Lung (tissue), 12 donors: Measurements from ENCODE around the gene CDH7. TPM values are rescaled to one million over a fixed set of nuclear protein-coding genes. Genes with fewer than 3 reads are reported as not detected.

Experiments used
- ATAC-seq: fragments of 200-7000 bp; cut with Tn5 transposase; one replicate; pipeline ENCODE4 v1.9.1; 2020; ENCODE audit warnings: moderate number of reproducible peaks; ENCODE audit not compliant: insufficient read depth, low FRiP score
- DNase-seq, 3 donors: peaks; one replicate each; pipeline ENCODE4 v3.0.0-alpha.2; 2013 to 2017
- H3K27ac ChIP-seq, 2 donors: one replicate each; pipeline ENCODE4 v1.5.1; 2013; ENCODE audit warnings: mild to moderate bottlenecking in 2 of 2, moderate library complexity in 2 of 2, control low read depth in 1 of 2, inconsistent platforms in 1 of 2, low read depth in 1 of 2, low read length in 1 of 2
- H3K27me3 ChIP-seq, 3 donors: one replicate each; pipeline ENCODE4 v1.5.1; 2013; ENCODE audit warnings: low read length in 2 of 3; ENCODE audit not compliant: control insufficient read depth in 3 of 3, insufficient read depth in 3 of 3
- H3K36me3 ChIP-seq, 4 donors: one replicate each; pipeline ENCODE4 v1.5.1; 2013; ENCODE audit warnings: low read length in 4 of 4, mild to moderate bottlenecking in 1 of 4, moderate library complexity in 1 of 4; ENCODE audit not compliant: control insufficient read depth in 4 of 4, insufficient read depth in 4 of 4
- H3K4me1 ChIP-seq, 5 donors: one replicate each; pipeline ENCODE4 v1.5.1; 2013; ENCODE audit warnings: low read length in 5 of 5, mild to moderate bottlenecking in 2 of 5, moderate library complexity in 1 of 5; ENCODE audit not compliant: control insufficient read depth in 5 of 5, insufficient read depth in 5 of 5
- H3K4me3 ChIP-seq: one replicate; pipeline ENCODE4 v1.5.1; 2013; ENCODE audit warnings: mild to moderate bottlenecking, control low read depth, moderate library complexity
- H3K9ac ChIP-seq, 2 donors: one replicate each; pipeline ENCODE4 v1.5.1; 2013; ENCODE audit warnings: low read length in 2 of 2, control low read depth in 1 of 2; ENCODE audit not compliant: insufficient read depth in 1 of 2
- H3K9me3 ChIP-seq, 4 donors: one replicate each; pipeline ENCODE4 v1.5.1; 2013; ENCODE audit warnings: low read length in 3 of 4, mild to moderate bottlenecking in 1 of 4, moderate library complexity in 1 of 4; ENCODE audit not compliant: control insufficient read depth in 4 of 4, insufficient read depth in 3 of 4
- CTCF ChIP-seq: IDR thresholded peaks from 2 replicates; pipeline ENCODE4 v1.5.1; 2012; ENCODE audit warnings: mild to moderate bottlenecking; ENCODE audit errors: control extremely low read depth, extremely low read depth
- WGBS, 2 donors: extraction: QIAGEN DNeasy Blood & Tissue Kit; methylation state at CpG; one replicate each; pipeline ENCODE4 v1.1.7; 2013; 5-methylcytosine and 5-hydroxymethylcytosine counted together
- polyA plus RNA-seq, 2 donors: library from polyadenylated mRNA; stranded (reverse); fragments of 200-250 nt; gene quantifications; one replicate each; pipeline ENCODE4 v1.2.1, GENCODE V29; 2013
- total RNA-seq, 2 donors: library from RNA; depleted of rRNA in 1 of 2; stranded (reverse); fragments of >200 nt in 1 of 2; gene quantifications; one replicate each; pipeline ENCODE4 v1.2.1, GENCODE V29; 2014 to 2021
- donor health status: control.
- donor health status: control.
- donor health status: Bipolar disorder and iron deficiency.
- donor health status: healthy.
- donor health status: DM: yes; HTN: yes; CAD: no.

CDH7 gene
- total and polyA plus RNA-seq, 4 donors: 0.07 to 0.40 TPM; not detected in 2

- no peak overlapping the region for H3K27ac ChIP-seq
- no peak overlapping the region for H3K4me3 ChIP-seq
- H3K27me3 ChIP-seq: peaks cover 11 to 25% (median 18%) of the 10 kb centered on the region in 3 donors
- H3K4me1 ChIP-seq: peaks cover 0 to 8% (median 0%) of the 10 kb centered on the region in 5 donors
- DNase-seq: no peak
- WGBS, 2 donors: 8 to 15% methylated on average over 8 of the region's 8 CpGs
- H3K9me3 ChIP-seq: peaks cover 0 to 3% (median 0%) of the 10 kb centered on the region in 4 donors
- H3K9ac ChIP-seq: peak overlapping the region in 1 of 2 donors; percentile 37
- no peak for ATAC-seq
- TF ChIP-seq CTCF: no peak
- no peaks in the 10 kb centered on the region for H3K36me3 ChIP-seq
Measured at GRCh38 chr18:65749841-65750240, 971 bp upstream of the CDH7 start.

- no peak overlapping the region for H3K27ac ChIP-seq
- WGBS, 2 donors: 8% methylated on average over 42 of the region's 42 CpGs
- H3K4me3 ChIP-seq: no peak overlapping the region
- ATAC-seq: no peak
- no peaks in the 10 kb centered on the region for H3K36me3 ChIP-seq
- H3K4me1 ChIP-seq: peaks cover 0 to 8% (median 0%) of the 10 kb centered on the region in 5 donors
- H3K27me3 ChIP-seq: peaks cover 11 to 25% (median 18%) of the 10 kb centered on the region in 3 donors
- DNase-seq: peak in 1 of 3 donors; percentile 44
- H3K9ac ChIP-seq: no peak overlapping the region
- peaks cover 0 to 3% (median 0%) of the 10 kb centered on the region in 4 donors for H3K9me3 ChIP-seq
- TF ChIP-seq CTCF: no peak
Measured at GRCh38 chr18:65751155-65752085, 608 bp downstream of the CDH7 start.

GRCh38 chr18:65752625-65753325 lies 2.0 kb downstream of the CDH7 start:
- 62 to 65% methylated on average over 5 of the region's 5 CpGs for WGBS, 2 donors
- no peak for ATAC-seq
- Histone ChIP-seq H3K27ac (no peak overlapping the region), H3K4me3 (no peak overlapping the region), H3K4me1 (peaks cover 0 to 8% (median 0%) of the 10 kb centered on the region in 5 donors), H3K27me3 (peaks cover 11 to 25% (median 18%) of the 10 kb centered on the region in 3 donors), H3K9ac (no peak overlapping the region), H3K9me3 (peaks cover 0 to 3% (median 0%) of the 10 kb centered on the region in 4 donors), H3K36me3 (no peaks in the 10 kb centered on the region)
- DNase-seq: no peak
- TF ChIP-seq CTCF: no peak
